ENCODE results near the gene PSTPIP2.

Gene PSTPIP2

GRCh38 chr18:46040033-46040746, 31.9 kb downstream of the PSTPIP2 start:
- no peak for DNase-seq

GRCh38 chr18:46037512-46038305, 34.4 kb downstream of the PSTPIP2 start:
- no peak for DNase-seq

DNA sequence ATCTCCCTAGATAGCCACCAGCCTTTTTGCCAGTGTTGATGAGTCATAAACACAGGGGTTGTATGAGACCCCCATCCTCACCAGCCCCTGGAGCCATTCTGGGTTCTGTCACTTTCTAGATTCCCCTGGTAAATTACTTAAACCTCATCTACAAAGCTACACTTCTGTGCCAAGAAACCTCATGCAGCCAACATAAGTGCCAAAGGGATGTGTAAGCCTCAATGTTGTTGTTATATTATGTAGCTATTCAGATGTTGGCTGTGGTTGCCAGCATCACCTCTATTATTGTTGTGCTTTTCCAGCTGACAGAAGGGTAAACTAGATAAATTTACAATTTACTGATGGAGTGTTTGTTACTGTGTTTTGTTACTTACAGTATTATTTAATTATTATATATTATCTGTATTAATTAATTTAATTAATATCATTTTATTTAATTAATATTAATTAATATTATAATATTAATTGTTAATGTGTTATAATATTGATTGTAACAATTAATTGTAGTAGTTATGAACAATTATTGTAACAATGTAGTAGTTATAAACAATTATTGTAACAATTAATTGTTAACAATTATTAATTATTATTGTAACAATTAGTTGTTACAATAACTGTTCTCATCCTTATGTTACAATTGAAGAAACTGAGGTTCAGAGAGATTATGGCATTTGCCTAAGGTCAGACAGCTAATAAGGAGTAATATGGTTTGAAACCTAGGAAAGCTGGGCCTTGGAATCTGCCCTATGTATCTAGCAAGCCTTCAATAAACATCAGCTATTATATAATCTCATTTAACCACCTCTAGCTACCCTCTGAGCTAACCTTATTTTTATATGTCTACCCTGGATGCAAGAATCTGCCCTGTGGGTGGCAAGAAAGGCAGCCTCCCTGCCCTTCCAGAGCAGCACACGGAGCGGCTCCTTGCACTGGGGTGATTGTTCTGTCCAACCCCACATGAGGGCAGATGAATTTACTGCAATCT, 36.1 kb downstream of the PSTPIP2 start:
- no peak for DNase-seq

DNA sequence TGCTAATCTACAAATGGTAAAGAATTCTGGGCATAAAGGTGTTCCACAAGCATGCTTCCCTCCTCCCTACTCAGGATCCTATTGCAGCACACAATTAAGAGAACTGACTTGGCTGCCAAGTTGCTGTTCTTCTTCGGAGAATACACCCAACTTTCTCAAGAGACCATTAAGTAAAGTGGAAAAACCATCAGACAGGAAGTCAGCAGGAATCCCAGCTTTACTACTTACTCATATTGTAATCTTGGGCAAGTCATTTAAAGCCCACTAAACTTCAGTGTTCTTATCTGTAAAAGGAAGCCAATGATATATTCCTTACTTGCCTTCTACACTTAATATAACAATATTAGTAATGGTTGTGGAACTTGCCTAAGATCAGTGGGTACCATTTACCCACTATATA, 37.8 kb downstream of the PSTPIP2 start:
- DNase-seq = no peak

- no peak for DNase-seq
Observed at GRCh38 chr18:46031741-46032140, 40.3 kb downstream of the PSTPIP2 start.

DNA sequence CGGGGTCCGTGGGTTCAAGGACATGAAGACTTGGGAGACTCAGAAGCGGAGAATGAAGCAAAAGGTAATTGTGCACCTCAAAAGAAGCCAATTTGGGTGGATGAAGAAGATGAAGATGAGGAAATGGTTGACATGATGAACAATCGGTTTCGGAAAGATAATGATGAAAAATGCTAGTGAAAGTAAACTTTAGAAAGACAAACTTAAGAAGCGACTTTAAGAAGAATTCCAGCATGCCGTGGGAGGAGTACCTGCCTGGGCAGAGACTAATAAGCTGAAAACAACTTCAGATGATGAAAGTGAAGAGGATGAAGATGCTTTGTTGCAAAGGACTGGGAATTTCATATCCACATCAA, 43.5 kb downstream of the PSTPIP2 start:
- DNase-seq = no peak

DNA sequence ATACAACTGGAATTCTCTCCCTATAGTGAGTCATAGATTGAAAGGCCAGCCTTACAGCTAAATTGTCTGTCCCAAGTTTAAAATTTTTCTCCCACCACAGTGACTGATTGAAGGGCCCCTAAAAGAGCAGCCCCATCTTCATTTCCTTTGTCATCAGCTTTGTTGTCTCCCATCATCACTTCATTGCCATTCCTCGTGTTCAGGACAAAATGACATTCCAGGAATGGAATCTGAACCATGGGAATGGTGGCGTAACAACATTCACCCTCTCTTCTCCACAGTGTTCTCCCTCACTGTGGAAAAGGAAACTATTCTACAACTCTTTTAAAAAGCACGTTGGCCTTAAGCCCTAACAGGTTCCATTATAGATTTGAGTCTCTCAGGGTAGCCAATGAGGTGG, 52.1 kb downstream of the PSTPIP2 start:
- DNase-seq = no peak

DNA sequence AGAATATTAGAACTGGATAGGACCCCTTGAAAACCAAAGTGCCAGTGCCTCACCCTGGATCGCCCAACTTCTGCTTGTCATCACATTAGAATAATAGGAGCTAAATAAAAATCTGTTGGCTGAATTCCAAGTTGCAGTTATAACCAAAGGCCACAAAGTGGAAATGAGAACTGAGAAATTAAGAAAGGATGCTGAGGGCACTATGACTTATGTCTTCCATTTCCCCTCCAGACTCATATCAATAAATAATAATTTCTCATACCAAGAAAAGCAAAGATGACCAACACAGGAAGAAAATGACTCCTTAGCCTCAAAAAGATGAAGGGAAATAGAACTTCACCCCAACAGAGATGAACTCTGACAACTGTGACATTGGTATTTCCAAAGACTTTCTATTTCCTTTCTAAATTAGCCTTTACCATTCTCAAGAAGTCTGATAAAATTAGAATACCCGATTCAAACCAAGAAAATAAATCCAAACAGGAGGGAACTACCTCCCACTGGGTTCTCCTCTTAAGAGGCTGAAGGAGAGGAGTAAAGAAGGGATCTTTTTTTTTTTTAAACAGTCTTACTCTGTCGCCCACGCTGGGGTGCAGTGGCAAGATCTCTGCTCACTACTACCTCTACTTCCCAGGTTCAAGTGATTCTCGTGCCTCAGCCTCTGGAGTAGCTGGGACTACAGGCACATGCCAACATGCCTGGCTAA, 58.4 kb downstream of the PSTPIP2 start:
- no peak for DNase-seq

GRCh38 chr18:46010676-46011075, 61.4 kb downstream of the PSTPIP2 start:
- DNase-seq = no peak

DNA sequence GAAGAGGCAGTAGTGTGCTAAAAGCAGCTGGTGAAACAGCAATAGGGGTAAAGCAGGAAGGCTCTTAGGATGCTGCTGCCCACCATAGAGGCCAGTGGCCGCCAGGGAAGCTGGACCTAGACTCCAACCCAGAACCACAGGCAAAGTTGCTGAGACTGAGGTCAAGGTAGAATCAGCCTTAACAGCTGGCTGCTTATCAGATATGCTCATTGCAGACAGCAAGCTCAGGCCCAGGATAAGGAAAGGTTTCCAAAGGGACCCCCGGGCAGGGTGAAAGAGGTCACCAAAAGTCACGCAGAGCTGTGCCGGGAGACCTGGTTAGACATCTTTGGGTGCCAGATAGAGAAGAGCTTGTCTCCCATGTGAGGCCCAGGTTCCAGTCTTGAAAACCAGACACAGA, 62.0 kb downstream of the PSTPIP2 start:
- DNase-seq = no peak

DNA sequence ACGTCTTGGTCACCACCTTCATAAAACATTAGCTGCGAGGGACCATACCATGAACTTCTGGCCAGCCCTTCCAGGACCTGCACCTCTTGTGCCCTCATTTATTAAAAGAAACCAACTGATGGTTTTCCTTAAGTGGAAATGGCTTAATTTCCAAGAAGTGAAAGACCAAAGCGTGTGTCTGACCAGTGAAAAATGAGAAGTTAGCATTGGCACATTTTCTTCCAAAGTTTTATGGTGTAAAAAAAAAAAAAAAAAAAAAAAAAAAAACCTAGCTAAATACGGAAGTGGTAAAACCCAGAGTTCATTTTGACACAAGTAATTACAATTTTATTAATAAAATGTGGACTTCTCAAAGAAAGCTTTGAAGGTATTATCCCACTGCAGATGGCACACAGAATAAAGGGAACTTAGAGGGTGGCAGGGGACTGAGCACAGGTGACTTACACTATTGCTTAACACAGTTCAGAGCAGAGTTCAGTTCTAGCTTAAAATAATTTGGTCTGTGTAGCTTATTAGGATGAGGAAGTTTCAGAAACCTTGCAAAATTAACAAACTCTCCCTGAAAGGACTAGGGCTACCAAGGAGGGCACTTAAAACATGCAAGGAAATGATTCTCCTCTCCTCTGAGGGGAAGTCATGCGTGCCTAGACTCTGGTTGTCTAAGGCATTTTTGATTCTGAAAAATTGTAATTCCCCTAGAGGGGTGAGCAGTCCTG, 62.8 kb downstream of the PSTPIP2 start:
- no peak for DNase-seq

DNA sequence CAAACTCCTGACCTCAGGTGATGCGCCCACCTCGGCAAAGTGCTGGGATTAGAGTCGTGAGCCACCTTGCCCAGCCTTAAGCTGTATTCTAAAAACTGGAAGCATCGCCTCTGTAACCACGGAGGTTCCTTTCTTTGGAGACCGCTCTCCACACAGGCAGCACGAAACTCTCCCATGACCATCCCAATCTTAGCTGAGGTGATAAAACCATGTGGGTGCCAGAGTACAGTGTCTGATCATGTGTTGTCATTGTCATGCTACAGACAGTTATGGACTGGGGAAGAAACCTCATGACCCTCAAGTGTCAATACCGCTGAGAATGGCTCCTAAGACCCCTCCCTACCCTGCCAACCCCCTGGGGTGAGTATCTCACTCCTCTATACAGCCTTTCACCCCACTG, 63.5 kb downstream of the PSTPIP2 start:
- DNase-seq = no peak

DNA sequence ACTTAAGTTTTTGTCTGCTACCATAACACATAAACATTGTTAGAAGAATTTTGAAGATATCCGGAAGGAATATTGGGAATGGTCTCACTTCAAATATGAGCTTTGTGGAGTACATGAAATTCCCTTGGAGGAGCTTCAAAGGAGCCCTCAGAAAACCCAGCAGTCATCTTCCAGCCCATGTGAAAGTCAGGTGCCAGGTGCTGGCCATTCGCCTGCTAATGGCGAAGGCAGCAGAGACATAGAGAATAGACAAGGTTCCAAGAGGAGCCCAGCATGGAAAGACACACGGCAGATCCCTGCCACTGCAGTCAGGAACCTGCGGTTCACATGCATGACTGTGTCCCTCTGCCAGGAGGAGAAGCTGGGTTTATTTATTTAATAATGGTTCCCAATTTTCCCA, 64.9 kb downstream of the PSTPIP2 start:
- no peak for DNase-seq

- DNase-seq = no peak
Observed at GRCh38 chr18:46002934-46003333, 69.1 kb downstream of the PSTPIP2 start.

- DNase-seq = no peak
Observed at GRCh38 chr18:46001892-46002291, 70.2 kb downstream of the PSTPIP2 start.

DNA sequence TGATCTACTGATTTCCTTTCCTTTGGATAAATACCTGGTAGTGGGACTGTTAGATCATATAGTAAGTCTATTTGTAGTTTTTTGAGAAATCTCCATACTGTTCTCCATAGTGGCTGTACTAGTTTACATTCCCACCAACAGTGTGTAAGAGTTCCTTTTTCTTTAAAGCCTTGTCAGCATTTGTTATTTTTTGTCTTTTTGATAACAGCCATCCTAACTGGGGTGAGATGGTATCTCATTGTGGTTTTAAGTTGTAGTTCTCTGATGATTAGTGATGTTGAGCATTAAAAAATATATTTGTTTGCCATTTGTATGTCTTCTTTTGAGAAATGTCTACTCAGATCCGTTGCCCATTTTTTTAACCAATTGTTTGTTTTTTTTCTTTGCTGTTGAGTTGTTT, 71.0 kb downstream of the PSTPIP2 start:
- no peak for DNase-seq

- DNase-seq = no peak
Observed at GRCh38 chr18:45999536-45999935, 72.5 kb downstream of the PSTPIP2 start.

GRCh38 chr18:45998244-45998643, 73.8 kb downstream of the PSTPIP2 start:
- no peak for DNase-seq

DNA sequence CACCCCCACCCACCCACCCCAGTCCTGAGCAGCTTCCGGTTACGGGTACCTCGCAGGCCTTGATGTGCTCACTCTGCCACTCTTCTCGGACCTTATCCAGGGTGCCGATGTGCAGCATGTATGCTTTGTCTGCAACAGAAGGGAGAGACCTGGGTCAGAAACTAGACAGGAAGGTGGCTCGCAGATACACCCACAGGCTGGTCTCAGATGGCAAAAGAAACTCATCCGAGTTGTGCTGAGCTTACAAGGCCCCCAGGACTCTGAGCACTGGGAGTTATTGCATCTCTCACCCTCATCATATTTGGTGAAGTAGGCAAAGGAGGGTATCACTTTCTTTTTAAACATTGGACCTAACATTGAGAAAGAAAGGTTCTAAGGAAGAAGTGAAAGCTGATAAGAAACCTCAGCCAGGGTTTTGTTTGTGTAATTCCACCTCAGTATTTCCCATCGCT, 74.3 kb downstream of the PSTPIP2 start:
- no peak for DNase-seq

GRCh38 chr18:45995461-45995860, 76.6 kb downstream of the PSTPIP2 start:
- DNase-seq = no peak

DNA sequence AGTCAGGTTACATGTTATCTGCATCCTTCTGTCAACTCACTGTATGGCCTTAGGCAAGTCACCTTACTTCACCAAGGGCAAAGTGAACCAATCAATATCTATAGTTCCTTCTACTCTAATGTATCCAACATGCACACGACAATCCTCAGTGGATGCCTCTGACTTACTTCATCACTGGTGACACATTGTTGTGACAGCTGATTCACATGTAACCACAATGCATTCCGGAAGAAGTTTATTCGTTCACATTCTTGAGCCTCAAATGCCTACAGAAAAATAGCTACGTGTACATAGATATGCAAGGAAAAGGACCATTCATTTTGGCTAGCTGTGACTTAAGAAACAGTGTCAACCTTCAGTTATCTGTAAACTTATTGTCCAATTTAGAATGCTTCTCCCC, 78.6 kb downstream of the PSTPIP2 start:
- DNase-seq = no peak

All from hypothalamus (tissue), 51 donors.